Fibroblast of skin of left biceps (primary cell): Measurements from ENCODE around the gene PLCB4.
"Not testable (repeated sequence)": the region's sequence is repeated elsewhere in the genome, so short reads cannot be mapped to it uniquely, and the experiment has no call there.

Experiments used
- DNase-seq, 2 experiments: peaks; one replicate each; pipeline ENCODE4 v3.0.0-alpha.2; 2013; ENCODE audit warnings: low read depth in 2 of 2

PLCB4 gene

GRCh38 chr20:9360431-9360830 lies 291.5 kb downstream of the PLCB4 start:
- DNase-seq = no peak

- DNase-seq = no peak
Observed at GRCh38 chr20:9363673-9364072, 294.8 kb downstream of the PLCB4 start.

- no peak for DNase-seq
Observed at GRCh38 chr20:9367328-9367727, 298.4 kb downstream of the PLCB4 start.

GRCh38 chr20:9367746-9368145 lies 298.9 kb downstream of the PLCB4 start:
- DNase-seq = no peak

GRCh38 chr20:9368893-9369292 lies 300.0 kb downstream of the PLCB4 start:
- no peak for DNase-seq

GRCh38 chr20:9369557-9369956 lies 300.7 kb downstream of the PLCB4 start:
- DNase-seq = no peak

GRCh38 chr20:9374072-9374471 lies 305.2 kb downstream of the PLCB4 start:
- DNase-seq = no peak

- DNase-seq = no peak
Observed at GRCh38 chr20:9374480-9374879, 305.6 kb downstream of the PLCB4 start.

GRCh38 chr20:9375221-9375681 lies 306.4 kb downstream of the PLCB4 start:
- DNase-seq = no peak

- DNase-seq = no peak
Observed at GRCh38 chr20:9377007-9377406, 308.1 kb downstream of the PLCB4 start.

GRCh38 chr20:9385345-9386310 lies 316.7 kb downstream of the PLCB4 start:
- not testable (repeated sequence) for DNase-seq

- DNase-seq = no peak
Observed at GRCh38 chr20:9388160-9388812, 319.4 kb downstream of the PLCB4 start.

- DNase-seq = no peak
Observed at GRCh38 chr20:9388813-9389161, 319.9 kb downstream of the PLCB4 start.

GRCh38 chr20:9389346-9389745 lies 320.5 kb downstream of the PLCB4 start:
- DNase-seq = no peak

GRCh38 chr20:9390441-9390840 lies 321.6 kb downstream of the PLCB4 start:
- no peak for DNase-seq

GRCh38 chr20:9392892-9393857 lies 324.3 kb downstream of the PLCB4 start:
- DNase-seq = peak in 1 of 2 experiments; percentile 37

- DNase-seq = no peak
Observed at GRCh38 chr20:9395971-9396370, 327.1 kb downstream of the PLCB4 start.

- no peak for DNase-seq
Observed at GRCh38 chr20:9397928-9398327, 329.0 kb downstream of the PLCB4 start.

GRCh38 chr20:9398882-9399281 lies 330.0 kb downstream of the PLCB4 start:
- DNase-seq = no peak

- DNase-seq = no peak
Observed at GRCh38 chr20:9399322-9399721, 330.4 kb downstream of the PLCB4 start.

- DNase-seq = no peak
Observed at GRCh38 chr20:9400171-9401025, 331.5 kb downstream of the PLCB4 start.
